ENCODE measurements around the gene OCLN. TPM values are rescaled to one million over a fixed set of nuclear protein-coding genes. Genes with fewer than 3 reads are reported as not detected.

Gene OCLN
- total and polyA plus RNA-seq, 5 experiments from 2014 or later, result 0.08 to 4.7 (median 0.14) TPM

Other genes with a start within 250 kb of the OCLN start
- gene CCDC125, start 160.0 kb upstream of the OCLN start, total RNA-seq, result 1 to 10 TPM; 9.3 to 9.4 TPM
- gene CCDC125, start 160.0 kb upstream of the OCLN start, polyA plus RNA-seq, result 1 to 10 TPM; 1.7 to 6.7 (median 2.6) TPM
- 10 to 100 TPM; 25.8 to 27.3 TPM for gene AK6, start 123.3 kb upstream of the OCLN start, total RNA-seq
- gene AK6, start 123.3 kb upstream of the OCLN start, polyA plus RNA-seq, result 10 to 100 TPM; 64.6 to 77.0 (median 71.6) TPM
- gene TAF9, start 123.3 kb upstream of the OCLN start, total RNA-seq, result 10 to 100 TPM; 61.8 to 66.4 TPM
- 100 to 1,000 TPM; 111 to 113 (median 113) TPM for gene TAF9, start 123.3 kb upstream of the OCLN start, polyA plus RNA-seq
- 10 to 100 TPM; 36.6 to 38.5 TPM for gene RAD17, start 123.0 kb upstream of the OCLN start, total RNA-seq
- 10 to 100 TPM; 15.6 to 25.5 (median 18.4) TPM for gene RAD17, start 123.0 kb upstream of the OCLN start, polyA plus RNA-seq
- 1 to 10 TPM; 1.7 to 2.3 TPM for gene MARVELD2, start 77.7 kb upstream of the OCLN start, total RNA-seq
- 1 to 10 TPM in 1 of 3 donors, under 1 TPM in 2; 0.46 to 1.4 (median 0.98) TPM for gene MARVELD2, start 77.7 kb upstream of the OCLN start, polyA plus RNA-seq
- 10 to 100 TPM; 52.8 to 62.1 TPM for gene GTF2H2C, start 67.4 kb downstream of the OCLN start, total RNA-seq
- 10 to 100 TPM; 16.4 to 21.4 (median 20.8) TPM for gene GTF2H2C, start 67.4 kb downstream of the OCLN start, polyA plus RNA-seq

Measured in naive thymus-derived CD8-positive, alpha-beta T cell (primary cell).